HCT116 (cell line): ENCODE measurements around the gene ACBD6. TPM values are rescaled to one million over a fixed set of nuclear protein-coding genes. Genes with fewer than 3 reads are reported as not detected.

Experiments
- ATAC-seq: fragments of 200-7000 bp; cut with Tn5 transposase; 2 replicates; pipeline ENCODE4 v1.9.1; 2020; ENCODE audit warnings: mild to moderate bottlenecking, moderate library complexity
- BruUV-seq: library from RNA; stranded (reverse); fragments of 400-500 nt; replicated peaks from 2 replicates; lab custom pipeline; 2021; lab: Mats Ljungman, UMichigan
- CTCF ChIA-PET: fragments of 300-600 bp; sonication (Branson Sonifier 250); formaldehyde crosslinking; loops from one replicate; lab custom pipeline; 2021; ENCODE audit warnings: antibody characterized with exemption; lab: Charles Lee
- POLR2A ChIA-PET: fragments of 300-600, 350-600 bp; sonication (Branson Sonifier 250); formaldehyde crosslinking; loops from one replicate; lab custom pipeline; 2021; ENCODE audit warnings: antibody characterized with exemption; lab: Charles Lee
- RAD21 ChIA-PET, 2 experiments: fragments of 300-600 bp; sonication (Branson Sonifier 250); formaldehyde crosslinking; loops; one replicate each; lab custom pipeline; 2023; ENCODE audit warnings: low total read pairs in 2 of 2; ENCODE audit not compliant: uncharacterized antibody in 2 of 2, unreplicated experiment in 2 of 2, low non-redundant PET in 1 of 2; lab: Charles Lee
- DNase-seq: peaks from one replicate; pipeline ENCODE4 v3.0.0-alpha.2; 2010; ENCODE audit warnings: low read depth, low spot score
- H2AFZ ChIP-seq: fragments of 200-600 bp; shearing (Covaris generic), sonication (generic); 2 replicates; pipeline ENCODE4 v1.6.1; 2017; ENCODE audit warnings: low read depth, mixed run types, mixed read lengths, antibody characterized with exemption, low read length; ENCODE audit not compliant: poor library complexity, severe bottlenecking
- H3K27ac ChIP-seq: 2 replicates; pipeline ENCODE4 v1.5.1; 2012; ENCODE audit warnings: low read depth, low read length
- H3K27me3 ChIP-seq: fragments of 200-600 bp; sonication (generic); 2 replicates; pipeline ENCODE4 v1.6.1; 2016; ENCODE audit warnings: mixed run types, low read length, mixed read lengths; ENCODE audit not compliant: insufficient read depth
- H3K36me3 ChIP-seq, 2 experiments: fragments of 200-500 bp in 1 of 2; fragments of 200-600 bp in 1 of 2; sonication (Bioruptor generic) in 1 of 2; sonication (generic) in 1 of 2; 2 replicates each; pipeline versions ENCODE4 v1.5.1 to v1.6.1; 2014 to 2016; ENCODE audit warnings: low read length in 2 of 2, inconsistent platforms in 1 of 2, mixed read lengths in 1 of 2, mixed run types in 1 of 2; ENCODE audit not compliant: insufficient read depth in 2 of 2, control insufficient read depth in 1 of 2
- H3K4me1 ChIP-seq, 2 experiments: fragments of 200-600 bp in 1 of 2; sonication (generic) in 1 of 2; 2 replicates each; pipeline versions ENCODE4 v1.5.1 to v1.6.1; 2012 to 2017; ENCODE audit warnings: low read length in 2 of 2, inconsistent platforms in 1 of 2, mild to moderate bottlenecking in 1 of 2, mixed read lengths in 1 of 2, mixed run types in 1 of 2, moderate library complexity in 1 of 2; ENCODE audit not compliant: insufficient read depth in 2 of 2, control insufficient read depth in 1 of 2
- H3K4me2 ChIP-seq: fragments of 200-600 bp; sonication (generic); 2 replicates; pipeline ENCODE4 v1.6.1; 2017; ENCODE audit warnings: mixed run types, low read length, mixed read lengths
- H3K4me3 ChIP-seq, 2 experiments: fragments of 200-600 bp in 1 of 2; sonication (generic) in 1 of 2; replicated peaks in 1 of 2; 2 replicates each; pipeline ENCODE4 v1.5.1; 2011 to 2016; ENCODE audit warnings: low read length in 2 of 2, control low read depth in 1 of 2, low read depth in 1 of 2, mild to moderate bottlenecking in 1 of 2, mixed read lengths in 1 of 2, mixed run types in 1 of 2
- H3K79me2 ChIP-seq: fragments of 200-600 bp; sonication (generic); 2 replicates; pipeline ENCODE4 v1.6.1; 2017; ENCODE audit warnings: mild to moderate bottlenecking, mixed run types, low read length, moderate library complexity, mixed read lengths; ENCODE audit not compliant: insufficient read depth
- H3K9ac ChIP-seq: fragments of 200-600 bp; sonication (generic); 2 replicates; pipeline ENCODE4 v1.6.1; 2016; ENCODE audit warnings: low read length, mixed read lengths
- H3K9me2 ChIP-seq: fragments of 200-600 bp; sonication (generic), shearing (Covaris generic); 2 replicates; pipeline ENCODE4 v1.6.1; 2017; ENCODE audit warnings: mixed run types, mild to moderate bottlenecking, moderate library complexity; ENCODE audit not compliant: insufficient read depth
- H3K9me3 ChIP-seq, 2 experiments: fragments of 200-500 bp in 1 of 2; fragments of 200-600 bp in 1 of 2; sonication (Bioruptor generic) in 1 of 2; sonication (generic) in 1 of 2; 2 replicates each; pipeline ENCODE4 v1.6.1; 2014 to 2017; ENCODE audit warnings: low read length in 2 of 2, mixed read lengths in 2 of 2, inconsistent platforms in 1 of 2, low read depth in 1 of 2, mild to moderate bottlenecking in 1 of 2, mixed run types in 1 of 2, moderate library complexity in 1 of 2; ENCODE audit not compliant: control insufficient read depth in 1 of 2, insufficient read depth in 1 of 2
- H4K20me1 ChIP-seq: fragments of 200-600 bp; sonication (generic), shearing (Covaris generic); 2 replicates; pipeline ENCODE4 v1.6.1; 2017; ENCODE audit warnings: mixed run types, mild to moderate bottlenecking, moderate library complexity; ENCODE audit not compliant: insufficient read depth
- CBX3 ChIP-seq: IDR thresholded peaks from 2 replicates; pipeline ENCODE4 v1.6.1; 2012; ENCODE audit warnings: low read depth
- CEBPB ChIP-seq: IDR thresholded peaks from 2 replicates; pipeline ENCODE4 v1.6.1; 2012; ENCODE audit warnings: low read depth
- CTCF ChIP-seq, 3 experiments: fragments of 200-600 bp in 1 of 3; sonication (generic) in 1 of 3; IDR thresholded peaks in 2 of 3; conservative IDR thresholded peaks in 1 of 3; 2 replicates each; pipeline ENCODE4 v1.5.1; 2012 to 2017; ENCODE audit warnings: low read depth in 2 of 3, low read length in 2 of 3, antibody characterized with exemption in 1 of 3, borderline replicate concordance in 1 of 3, control low read depth in 1 of 3, mild to moderate bottlenecking in 1 of 3, mixed read lengths in 1 of 3, mixed run types in 1 of 3, moderate library complexity in 1 of 3; ENCODE audit not compliant: insufficient read depth in 1 of 3
- POLR2A ChIP-seq: IDR thresholded peaks from 2 replicates; pipeline ENCODE4 v1.7.0; 2011; ENCODE audit warnings: borderline replicate concordance; ENCODE audit not compliant: insufficient read depth, insufficient read length; ENCODE audit errors: extremely low read depth
- RAD21 ChIP-seq: IDR thresholded peaks from 2 replicates; pipeline ENCODE4 v1.6.1; 2012; ENCODE audit warnings: low read depth, mild to moderate bottlenecking
- SIN3A ChIP-seq: IDR thresholded peaks from 2 replicates; pipeline ENCODE4 v1.6.1; 2012; ENCODE audit warnings: low read depth
- YY1 ChIP-seq: IDR thresholded peaks from 2 replicates; pipeline ENCODE4 v1.6.1; 2011; ENCODE audit warnings: low read length, low read depth, moderate library complexity, mild to moderate bottlenecking; ENCODE audit not compliant: insufficient replicate concordance; ENCODE audit errors: extremely low read depth
- ZNF274 ChIP-seq: fragments of 200-500 bp; sonication (Bioruptor generic); IDR thresholded peaks from 2 replicates; pipeline ENCODE4 v1.6.1; 2014; ENCODE audit warnings: mild to moderate bottlenecking, low read depth, low read length, inconsistent platforms
- intact Hi-C: fragments of 100-400 bp; cut with micrococcal nuclease; formaldehyde crosslinking; loops from 2 replicates; pipeline ENCODE4 v1.10.0; 2022
- total RNA-seq: library from RNA; stranded (reverse); gene quantifications from one replicate; pipeline ENCODE4 v1.2.1, GENCODE V29; 2021; ENCODE audit not compliant: unreplicated experiment
- TF ChIP-seq, protein P1 (sequence below): IDR thresholded peaks from 2 replicates; pipeline ENCODE4 v1.6.1; 2012

ACBD6 gene
- total RNA-seq, 1 experiment from 2014 or later = 43.2 TPM

- ATAC-seq (no peak), DNase-seq (no peak)
- no peaks in the 10 kb centered on the region for H3K9me3 ChIP-seq
- no peaks in the 10 kb centered on the region for H4K20me1 ChIP-seq
- RAD21 ChIA-PET = interaction anchor here in 1 of 2 experiments (1.3 kb wide), 1 partner anchor 162 kb away, joined by 3 read pairs; no protein-coding TSS in a partner anchor
- POLR2A ChIA-PET = no interaction called here
- no peak for TF ChIP-seq CEBPB
- no peak for TF ChIP-seq ZNF274
- TF ChIP-seq SIN3A = no peak
- no peak for TF ChIP-seq RAD21
- H3K36me3 ChIP-seq = no peaks in the 10 kb centered on the region
- no peak overlapping the region for H3K4me3 ChIP-seq
- BruUV-seq = no TSS peak
- H3K4me1 ChIP-seq = peaks cover 0 to 4% of the 10 kb centered on the region in 2 experiments; a peak in 1 of 4 replicates
- H3K9ac ChIP-seq = no peak overlapping the region
- H2AFZ ChIP-seq = no peak overlapping the region
- H3K9me2 ChIP-seq = no peaks in the 10 kb centered on the region
- no peak overlapping the region for H3K4me2 ChIP-seq
- CTCF ChIA-PET = interaction anchor here (0.7 to 1.6 kb wide), 8 partner anchors 10 to 224 kb away, joined by 3 to 8 read pairs (median 4); no protein-coding TSS in a partner anchor
- intact Hi-C loops = loop anchor here (5.0 kb wide), 1 partner anchor 67 kb away; no protein-coding TSS in a partner anchor
- H3K27ac ChIP-seq = no peak overlapping the region
- H3K27me3 ChIP-seq = no peaks in the 10 kb centered on the region
- no peaks in the 10 kb centered on the region for H3K79me2 ChIP-seq
Observed at GRCh38 chr1:180253585-180254495, 248.5 kb downstream of the ACBD6 start.

DNA sequence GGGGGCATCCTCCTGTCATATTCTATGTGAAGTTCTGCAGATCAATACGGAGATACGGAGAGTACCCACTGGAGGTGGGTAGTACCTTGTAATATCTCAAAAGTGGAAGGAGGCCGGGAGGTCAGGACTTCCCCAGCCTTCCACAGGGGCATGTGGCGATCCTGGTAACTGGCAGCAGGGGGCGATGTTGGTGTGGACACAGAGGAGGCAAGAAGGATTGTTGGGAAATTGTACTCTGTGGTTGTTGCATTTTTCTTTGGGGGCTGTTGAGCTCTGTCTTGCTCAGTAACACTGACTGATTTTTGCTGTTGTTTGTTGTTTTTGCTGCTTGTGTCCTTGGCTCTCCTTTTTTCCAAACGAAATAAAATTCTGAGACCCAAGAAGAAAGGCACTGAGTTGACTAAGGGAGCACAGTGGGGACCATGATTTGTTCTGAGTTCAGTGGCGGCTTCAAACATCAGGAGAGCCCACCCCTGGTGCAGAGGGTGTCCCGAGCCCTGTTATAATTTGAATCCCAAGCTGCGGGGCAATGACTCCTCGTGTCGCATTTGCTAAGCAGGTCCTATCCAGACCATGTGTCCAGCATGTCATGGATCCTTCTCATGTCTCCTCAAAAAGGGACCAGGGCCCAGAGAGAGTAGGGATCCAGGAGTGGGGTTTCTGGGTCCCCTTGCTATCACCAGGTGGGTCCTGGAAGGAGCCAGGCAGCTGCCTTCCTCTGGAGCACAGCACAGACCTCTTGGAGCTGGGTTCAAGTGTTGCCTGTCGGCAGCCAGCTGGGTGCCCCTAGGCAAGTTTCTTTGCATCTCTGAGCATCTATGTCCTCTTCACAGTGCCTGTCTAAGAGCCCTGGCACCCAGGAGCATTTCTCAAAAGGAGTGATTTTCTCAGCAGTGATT lies 249.5 kb downstream of the ACBD6 start:
- H3K9ac ChIP-seq = no peak overlapping the region
- no peaks in the 10 kb centered on the region for H4K20me1 ChIP-seq
- ChIA-PET RAD21 (interaction anchor here in 1 of 2 experiments (1.3 kb wide), 1 partner anchor 163 kb away, joined by 3 read pairs; no protein-coding TSS in a partner anchor), POLR2A (no interaction called here)
- no peaks in the 10 kb centered on the region for H3K79me2 ChIP-seq
- DNase-seq = peak; percentile 51
- H3K27ac ChIP-seq = no peak overlapping the region
- peak; percentile 86 for ATAC-seq
- H3K27me3 ChIP-seq = no peaks in the 10 kb centered on the region
- no peak for TF ChIP-seq CBX3
- TF ChIP-seq CTCF (IDR thresholded peaks at IDR 0.05 in 2 of 3, conservative IDR thresholded peaks at IDR 0.05 in 1 of 3; ENCODE audit: borderline replicate concordance in 1 of 3, insufficient read depth in 1 of 3, low read depth in 2 of 3, low read length in 2 of 3) = peak; percentile 88 to 92 (median 92); a peak in 5 of 6 replicates
- peak; percentile 92 for TF ChIP-seq RAD21
- peak; percentile 9 for TF ChIP-seq YY1
- TF ChIP-seq POLR2A = no peak
- TF ChIP-seq, protein P1, sequence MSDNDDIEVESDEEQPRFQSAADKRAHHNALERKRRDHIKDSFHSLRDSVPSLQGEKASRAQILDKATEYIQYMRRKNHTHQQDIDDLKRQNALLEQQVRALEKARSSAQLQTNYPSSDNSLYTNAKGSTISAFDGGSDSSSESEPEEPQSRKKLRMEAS = no peak; the same call in 1 of the 2 replicates
- TF ChIP-seq, all 23 proteins: peak for 3
- Histone ChIP-seq H2AFZ (peak overlapping the region; percentile 29), H3K4me1 (peaks cover 0 to 4% of the 10 kb centered on the region in 2 experiments; a peak in 1 of 4 replicates), H3K36me3 (no peaks in the 10 kb centered on the region), H3K4me2 (no peak overlapping the region), H3K9me3 (no peaks in the 10 kb centered on the region), H3K9me2 (no peaks in the 10 kb centered on the region), H3K4me3 (no peak overlapping the region)
- intact Hi-C loops = loop anchor here (1.0 to 5.0 kb wide), 3 partner anchors 66 to 229 kb away; no protein-coding TSS in a partner anchor
- no TSS peak for BruUV-seq
- CTCF ChIA-PET = interaction anchor here (0.7 to 1.6 kb wide), 10 partner anchors 9 to 230 kb away, joined by 3 to 8 read pairs (median 4); no protein-coding TSS in a partner anchor
